Parathyroid adenoma (tissue), 2 donors: ENCODE results near the gene CLPSL1.

Experiments
- H2AFZ ChIP-seq: fragments of 300-600 bp; sonication (generic); one replicate; pipeline ENCODE4 v1.7.0; 2017; ENCODE audit warnings: antibody characterized with exemption, mild to moderate bottlenecking
- H3K27ac ChIP-seq: fragments of 300-600 bp; sonication (generic); one replicate; pipeline ENCODE4 v1.7.0; 2017
- H3K27me3 ChIP-seq: fragments of 300-600 bp; sonication (generic); one replicate; pipeline ENCODE4 v1.7.0; 2017; ENCODE audit warnings: low read length; ENCODE audit not compliant: control insufficient read depth, insufficient read depth
- H3K36me3 ChIP-seq: fragments of 300-600 bp; sonication (generic); one replicate; pipeline ENCODE4 v1.7.0; 2017; ENCODE audit warnings: low read length; ENCODE audit not compliant: control insufficient read depth, insufficient read depth
- H3K4me1 ChIP-seq: fragments of 300-600 bp; sonication (generic); one replicate; pipeline ENCODE4 v1.7.0; 2017; ENCODE audit warnings: control low read depth
- H3K4me2 ChIP-seq: fragments of 300-600 bp; sonication (generic); one replicate; pipeline ENCODE4 v1.7.0; 2017; ENCODE audit warnings: low read length
- H3K4me3 ChIP-seq: fragments of 300-600 bp; sonication (generic); one replicate; pipeline ENCODE4 v1.7.0; 2017; ENCODE audit warnings: low read depth, low read length
- H3K79me2 ChIP-seq: fragments of 300-600 bp; sonication (generic); one replicate; pipeline ENCODE4 v1.7.0; 2017; ENCODE audit warnings: control low read depth
- H3K9ac ChIP-seq: fragments of 300-600 bp; sonication (generic); one replicate; pipeline ENCODE4 v1.7.0; 2017; ENCODE audit warnings: mild to moderate bottlenecking
- H3K9me3 ChIP-seq: fragments of 300-600 bp; sonication (generic); one replicate; pipeline ENCODE4 v1.7.0; 2017; ENCODE audit warnings: low read length; ENCODE audit not compliant: control insufficient read depth
- TF ChIP-seq, protein P1 (sequence below): fragments of 300-600 bp; sonication (generic); IDR thresholded peaks from one replicate; pipeline ENCODE4 v1.7.0; 2017; ENCODE audit warnings: antibody characterized with exemption, mild to moderate bottlenecking
- donor health status: primary hyperparathyroidism.

Gene CLPSL1

DNA sequence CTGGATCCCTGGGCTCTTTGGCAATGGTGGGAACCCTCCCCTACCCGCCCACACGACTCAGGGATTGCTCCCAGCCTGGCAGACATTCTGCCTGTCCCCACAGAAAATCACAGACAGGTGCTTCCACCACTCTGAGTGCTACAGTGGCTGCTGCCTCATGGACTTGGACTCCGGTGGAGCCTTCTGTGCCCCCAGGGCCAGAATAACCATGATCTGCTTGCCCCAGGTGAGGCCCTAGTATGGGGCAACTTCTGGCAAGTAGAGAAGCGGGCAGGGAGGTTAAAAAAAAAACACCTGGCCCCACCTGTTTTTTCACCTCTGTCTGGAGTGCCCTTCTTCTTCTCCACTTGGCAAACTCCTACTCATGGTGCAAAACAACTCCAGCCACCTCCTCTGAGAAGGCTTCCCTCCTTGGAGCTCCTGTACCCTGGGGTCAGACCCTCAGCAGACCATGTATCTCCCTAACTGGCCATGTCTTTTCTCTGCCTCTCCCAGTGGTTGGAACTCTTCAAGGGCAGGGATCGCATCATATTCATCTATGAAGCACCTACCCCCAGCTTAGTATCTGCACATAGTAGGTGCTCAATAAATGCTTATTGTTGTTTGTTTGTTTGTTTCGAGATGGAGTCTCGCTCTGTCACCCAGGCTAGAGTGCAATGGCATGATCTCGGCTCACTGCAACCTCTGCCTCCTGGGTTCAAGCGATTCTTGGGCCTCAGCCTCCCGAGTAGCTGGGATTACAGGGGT is 3.3 kb upstream of the CLPSL1 start:
- Histone ChIP-seq H3K4me2 (no peak overlapping the region), H3K4me3 (no peak overlapping the region), H3K9ac (no peak overlapping the region), H3K4me1 (no peaks in the 10 kb centered on the region), H3K36me3 (no peaks in the 10 kb centered on the region), H3K27me3 (no peaks in the 10 kb centered on the region), H3K9me3 (no peaks in the 10 kb centered on the region), H3K79me2 (no peaks in the 10 kb centered on the region), H2AFZ (no peak overlapping the region), H3K27ac (no peak overlapping the region)
- TF ChIP-seq, protein P1, sequence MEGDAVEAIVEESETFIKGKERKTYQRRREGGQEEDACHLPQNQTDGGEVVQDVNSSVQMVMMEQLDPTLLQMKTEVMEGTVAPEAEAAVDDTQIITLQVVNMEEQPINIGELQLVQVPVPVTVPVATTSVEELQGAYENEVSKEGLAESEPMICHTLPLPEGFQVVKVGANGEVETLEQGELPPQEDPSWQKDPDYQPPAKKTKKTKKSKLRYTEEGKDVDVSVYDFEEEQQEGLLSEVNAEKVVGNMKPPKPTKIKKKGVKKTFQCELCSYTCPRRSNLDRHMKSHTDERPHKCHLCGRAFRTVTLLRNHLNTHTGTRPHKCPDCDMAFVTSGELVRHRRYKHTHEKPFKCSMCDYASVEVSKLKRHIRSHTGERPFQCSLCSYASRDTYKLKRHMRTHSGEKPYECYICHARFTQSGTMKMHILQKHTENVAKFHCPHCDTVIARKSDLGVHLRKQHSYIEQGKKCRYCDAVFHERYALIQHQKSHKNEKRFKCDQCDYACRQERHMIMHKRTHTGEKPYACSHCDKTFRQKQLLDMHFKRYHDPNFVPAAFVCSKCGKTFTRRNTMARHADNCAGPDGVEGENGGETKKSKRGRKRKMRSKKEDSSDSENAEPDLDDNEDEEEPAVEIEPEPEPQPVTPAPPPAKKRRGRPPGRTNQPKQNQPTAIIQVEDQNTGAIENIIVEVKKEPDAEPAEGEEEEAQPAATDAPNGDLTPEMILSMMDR, result no peak

DNA sequence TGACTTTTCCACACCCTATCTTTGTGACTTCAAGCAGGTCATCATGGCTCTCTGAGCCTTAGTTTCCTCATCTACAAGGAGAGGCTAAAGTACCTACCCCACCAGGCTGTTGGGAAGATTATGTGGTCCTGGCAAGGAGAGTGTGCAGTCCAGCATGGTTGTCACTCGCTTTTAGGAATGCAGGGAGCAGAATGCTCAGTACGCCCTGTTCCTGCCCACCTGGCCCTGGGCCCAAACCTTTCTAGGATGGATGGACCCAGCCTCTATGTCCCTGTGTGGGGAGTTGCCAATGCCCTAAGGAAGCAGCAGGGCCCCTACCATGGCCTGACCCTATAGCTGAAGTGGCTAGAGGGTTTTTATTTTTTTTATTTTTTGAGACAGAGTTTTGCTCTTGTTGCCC is 2.4 kb upstream of the CLPSL1 start:
- Histone ChIP-seq H2AFZ (no peak overlapping the region), H3K79me2 (no peaks in the 10 kb centered on the region), H3K4me1 (no peaks in the 10 kb centered on the region), H3K9ac (no peak overlapping the region), H3K9me3 (no peaks in the 10 kb centered on the region), H3K27ac (no peak overlapping the region), H3K27me3 (no peaks in the 10 kb centered on the region), H3K36me3 (no peaks in the 10 kb centered on the region), H3K4me3 (no peak overlapping the region), H3K4me2 (no peak overlapping the region)
- TF ChIP-seq, protein P1, result no peak

DNA sequence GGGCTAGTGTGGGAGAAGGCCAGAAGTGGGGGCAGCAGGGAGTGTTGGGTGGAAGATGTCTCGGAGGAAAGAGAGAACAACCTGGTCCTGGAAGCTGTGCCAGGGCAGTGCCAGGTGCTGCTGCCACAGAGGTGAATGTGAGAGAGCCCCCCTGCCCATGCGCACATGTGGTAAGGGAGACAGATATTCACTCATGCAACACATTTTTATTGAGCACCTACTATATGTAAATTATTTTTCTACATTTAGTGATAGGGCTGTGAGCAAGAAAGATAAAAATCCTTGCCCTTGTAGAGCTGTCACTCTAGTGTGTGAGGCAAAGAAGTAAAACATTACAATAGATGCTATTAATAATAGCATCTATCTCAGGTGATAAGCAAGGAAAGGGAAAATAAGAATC is 471 bp downstream of the CLPSL1 start:
- TF ChIP-seq, protein P1, result no peak
- Histone ChIP-seq H3K36me3 (no peaks in the 10 kb centered on the region), H3K4me3 (no peak overlapping the region), H3K27me3 (no peaks in the 10 kb centered on the region), H3K4me1 (no peaks in the 10 kb centered on the region), H2AFZ (no peak overlapping the region), H3K9me3 (no peaks in the 10 kb centered on the region), H3K9ac (no peak overlapping the region), H3K79me2 (no peaks in the 10 kb centered on the region), H3K4me2 (no peak overlapping the region), H3K27ac (no peak overlapping the region)

DNA sequence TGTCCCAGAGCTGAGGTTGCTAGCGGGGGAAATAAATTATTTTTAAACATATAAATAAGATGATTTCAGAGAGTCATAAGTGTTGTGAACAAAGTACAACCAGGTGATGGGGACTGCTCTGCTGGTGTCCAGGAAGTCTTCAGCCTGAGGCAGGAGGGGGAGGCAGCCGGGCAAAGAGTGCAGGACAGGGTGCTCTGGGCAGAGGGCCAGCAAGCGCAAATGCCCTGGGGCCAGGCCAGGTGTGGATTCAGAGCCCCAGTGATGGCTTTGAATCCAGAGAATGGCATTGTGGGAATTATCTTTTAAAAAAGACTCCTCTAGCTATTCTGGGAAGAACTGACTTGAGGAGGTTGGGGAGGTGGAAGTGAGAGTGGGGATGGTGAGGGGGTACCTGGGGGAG is 1.6 kb downstream of the CLPSL1 start:
- Histone ChIP-seq H3K27ac (no peak overlapping the region), H2AFZ (no peak overlapping the region), H3K36me3 (no peaks in the 10 kb centered on the region), H3K4me3 (no peak overlapping the region), H3K4me2 (no peak overlapping the region), H3K79me2 (no peaks in the 10 kb centered on the region), H3K4me1 (no peaks in the 10 kb centered on the region), H3K9me3 (no peaks in the 10 kb centered on the region), H3K27me3 (no peaks in the 10 kb centered on the region), H3K9ac (no peak overlapping the region)
- TF ChIP-seq, protein P1, result no peak

DNA sequence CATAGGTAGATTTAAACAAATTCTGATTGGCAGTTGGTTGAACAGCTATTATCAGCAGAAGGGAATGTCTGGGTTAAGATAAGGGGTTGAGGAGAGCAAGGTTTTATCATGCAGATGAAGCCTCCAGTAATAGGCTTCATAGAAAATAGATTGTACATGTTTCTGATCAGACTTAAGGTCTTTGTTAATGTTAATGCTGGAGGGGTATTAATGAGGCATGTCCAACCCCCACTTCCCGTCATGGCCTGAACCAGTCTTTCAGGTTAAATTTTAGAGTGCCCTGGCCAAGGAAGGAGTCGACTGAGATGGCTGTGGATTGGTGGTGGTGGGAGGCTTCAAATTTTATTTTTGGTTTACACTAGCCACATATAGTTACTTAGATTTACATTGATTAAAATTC is 3.4 kb downstream of the CLPSL1 start:
- no peak overlapping the region for H2AFZ ChIP-seq
- H3K27ac ChIP-seq, result no peak overlapping the region
- H3K4me1 ChIP-seq, result no peaks in the 10 kb centered on the region
- TF ChIP-seq, protein P1, result no peak
- no peak overlapping the region for H3K4me2 ChIP-seq
- H3K27me3 ChIP-seq, result no peaks in the 10 kb centered on the region
- no peak overlapping the region for H3K4me3 ChIP-seq
- H3K9ac ChIP-seq, result no peak overlapping the region
- H3K36me3 ChIP-seq, result no peaks in the 10 kb centered on the region
- H3K79me2 ChIP-seq, result no peaks in the 10 kb centered on the region
- no peaks in the 10 kb centered on the region for H3K9me3 ChIP-seq
